Mesenchymal stem cell (in vitro differentiated cells and primary cell): ENCODE data around the gene MRPL42.

ENCODE experiments used
- DNase-seq: peaks from one replicate; pipeline ENCODE4 v3.0.0-alpha.2; 2013
- H2AFZ ChIP-seq: one replicate; pipeline ENCODE4 v1.6.1; 2013; ENCODE audit warnings: low read depth, mild to moderate bottlenecking, control low read depth, inconsistent platforms, low read length, moderate library complexity
- H2AK5ac ChIP-seq: 2 replicates; pipeline ENCODE4 v1.6.1; 2013; ENCODE audit warnings: low read length, moderate library complexity, mild to moderate bottlenecking, inconsistent platforms; ENCODE audit not compliant: severe bottlenecking
- H2BK120ac ChIP-seq: one replicate; pipeline ENCODE4 v1.6.1; 2013; ENCODE audit warnings: low read depth, mild to moderate bottlenecking, inconsistent platforms, low read length, moderate library complexity
- H2BK12ac ChIP-seq, 2 experiments: one replicate each; pipeline ENCODE4 v1.6.1; 2013; ENCODE audit warnings: inconsistent platforms in 2 of 2, low read length in 2 of 2, mild to moderate bottlenecking in 2 of 2, moderate library complexity in 2 of 2, control low read depth in 1 of 2
- H2BK15ac ChIP-seq: one replicate; pipeline ENCODE4 v1.6.1; 2013; ENCODE audit warnings: mild to moderate bottlenecking, low read depth, inconsistent platforms; ENCODE audit not compliant: poor library complexity, severe bottlenecking
- H2BK5ac ChIP-seq: 2 replicates; pipeline ENCODE4 v1.6.1; 2013; ENCODE audit warnings: low read depth, mild to moderate bottlenecking, low read length, control low read depth, inconsistent platforms; ENCODE audit not compliant: poor library complexity, severe bottlenecking
- H3K14ac ChIP-seq, 2 experiments: one replicate each; pipeline ENCODE4 v1.6.1; 2013; ENCODE audit warnings: inconsistent platforms in 2 of 2, low read length in 2 of 2, control low read depth in 1 of 2, mild to moderate bottlenecking in 1 of 2, moderate library complexity in 1 of 2
- H3K18ac ChIP-seq, 2 experiments: one replicate each; pipeline ENCODE4 v1.6.1; 2013; ENCODE audit warnings: inconsistent platforms in 2 of 2, low read length in 2 of 2, control low read depth in 1 of 2, low read depth in 1 of 2, mild to moderate bottlenecking in 1 of 2
- H3K23ac ChIP-seq, 2 experiments: one replicate each; pipeline ENCODE4 v1.6.1; 2013; ENCODE audit warnings: inconsistent platforms in 2 of 2, low read length in 2 of 2, mild to moderate bottlenecking in 2 of 2, moderate library complexity in 2 of 2, control low read depth in 1 of 2
- H3K27ac ChIP-seq: 2 replicates; pipeline ENCODE4 v1.5.1; 2013; ENCODE audit warnings: mild to moderate bottlenecking, moderate library complexity, low read length, control low read depth, inconsistent platforms; ENCODE audit not compliant: poor library complexity, severe bottlenecking
- H3K27me3 ChIP-seq, 2 experiments: 2 replicates each; pipeline versions ENCODE4 v1.6.1 to v1.7.0; 2013; ENCODE audit warnings: low read length in 2 of 2, mild to moderate bottlenecking in 2 of 2, moderate library complexity in 2 of 2, control low read depth in 1 of 2, inconsistent platforms in 1 of 2; ENCODE audit not compliant: control insufficient read depth in 1 of 2, insufficient read depth in 1 of 2
- H3K36me3 ChIP-seq, 2 experiments: 2 replicates each; pipeline versions ENCODE4 v1.6.1 to v1.7.0; 2013; ENCODE audit warnings: low read length in 2 of 2, control low read depth in 1 of 2, inconsistent platforms in 1 of 2, low read depth in 1 of 2, mild to moderate bottlenecking in 1 of 2; ENCODE audit not compliant: insufficient read depth in 2 of 2, control insufficient read depth in 1 of 2
- H3K4ac ChIP-seq, 2 experiments: one replicate each; pipeline ENCODE4 v1.6.1; 2013; ENCODE audit warnings: inconsistent platforms in 2 of 2, low read length in 2 of 2, mild to moderate bottlenecking in 2 of 2, moderate library complexity in 2 of 2, control low read depth in 1 of 2, low read depth in 1 of 2
- H3K4me1 ChIP-seq: 2 replicates; pipeline ENCODE4 v1.6.1; 2013; ENCODE audit warnings: low read depth, low read length, control low read depth; ENCODE audit not compliant: control insufficient read depth, insufficient read depth
- H3K4me2 ChIP-seq: 2 replicates; pipeline ENCODE4 v1.6.1; 2013; ENCODE audit warnings: low read length, mild to moderate bottlenecking, inconsistent platforms; ENCODE audit not compliant: poor library complexity, severe bottlenecking
- H3K4me3 ChIP-seq, 2 experiments: 2 replicates each; pipeline versions ENCODE4 v1.5.1 to v1.7.0; 2013; ENCODE audit warnings: low read length in 2 of 2, mild to moderate bottlenecking in 2 of 2, control low read depth in 1 of 2, low read depth in 1 of 2; ENCODE audit not compliant: insufficient read depth in 1 of 2
- H3K79me1 ChIP-seq: replicated peaks from 2 replicates; pipeline ENCODE4 v1.6.1; 2013; ENCODE audit warnings: mild to moderate bottlenecking, control low read depth, low read length, inconsistent platforms; ENCODE audit not compliant: poor library complexity, severe bottlenecking
- H3K9ac ChIP-seq: 2 replicates; pipeline ENCODE4 v1.7.0; 2013; ENCODE audit warnings: mild to moderate bottlenecking, low read length, moderate library complexity
- H3K9me3 ChIP-seq: 2 replicates; pipeline ENCODE4 v1.7.0; 2013; ENCODE audit warnings: mild to moderate bottlenecking, low read length; ENCODE audit not compliant: control insufficient read depth
- H4K8ac ChIP-seq: one replicate; pipeline ENCODE4 v1.6.1; 2013; ENCODE audit warnings: inconsistent platforms, mild to moderate bottlenecking, low read length, moderate library complexity
- H4K91ac ChIP-seq: one replicate; pipeline ENCODE4 v1.6.1; 2013; ENCODE audit warnings: mild to moderate bottlenecking, low read length, inconsistent platforms
- WGBS: methylation state at CpG from one replicate; pipeline ENCODE4 v1.1.7; 2013; ENCODE audit warnings: mixed read lengths; 5-methylcytosine and 5-hydroxymethylcytosine counted together

Gene MRPL42

GRCh38 chr12:93441617-93442410 lies 25.5 kb upstream of the MRPL42 start, which contains the start of gene UBE2N:
TSS of gene UBE2N (minus strand) at chr12:93441947. CDS start at chr12:93441884, 63 bp downstream.
- H2AK5ac ChIP-seq = no peak within 1 kb of the TSS
- H3K4me1 ChIP-seq = peaks cover 5% of the 10 kb centered on the region
- peak within 1 kb of the TSS; percentile 97 for H3K9ac ChIP-seq
- H3K27me3 ChIP-seq = no peaks in the 10 kb centered on the region
- H3K9me3 ChIP-seq = no peaks in the 10 kb centered on the region
- H3K79me1 ChIP-seq = no peaks in the 10 kb centered on the region
- peak within 1 kb of the TSS; percentile 99 for H2BK5ac ChIP-seq
- H3K14ac ChIP-seq = peak within 1 kb of the TSS; percentile 87 to 91
- peak within 1 kb of the TSS; percentile 73 to 85 for H3K4ac ChIP-seq
- DNase-seq = peak; percentile 95
- WGBS = under 1% methylated on average over 101 of the region's 105 CpGs
- H4K8ac ChIP-seq = peak within 1 kb of the TSS; percentile 98
- peak within 1 kb of the TSS; percentile 80 for H2AFZ ChIP-seq
- peak within 1 kb of the TSS; percentile 23 to 66 for H3K23ac ChIP-seq
- peak within 1 kb of the TSS; percentile 93 for H2BK120ac ChIP-seq
- peak within 1 kb of the TSS; percentile 87 for H2BK15ac ChIP-seq
- H3K4me3 ChIP-seq = peak within 1 kb of the TSS; percentile 99
- H3K4me2 ChIP-seq = peak within 1 kb of the TSS; percentile 78
- H3K36me3 ChIP-seq = no peaks in the 10 kb centered on the region
- peak within 1 kb of the TSS; percentile 96 to 100 for H3K18ac ChIP-seq
- H3K27ac ChIP-seq = peak within 1 kb of the TSS; percentile 74
- peak within 1 kb of the TSS in 1 of 2 experiments; percentile 10 for H2BK12ac ChIP-seq
- peak within 1 kb of the TSS; percentile 97 for H4K91ac ChIP-seq

GRCh38 chr12:93442411-93443340 lies 24.6 kb upstream of the MRPL42 start:
- Histone ChIP-seq H3K4ac (no peak overlapping the region), H3K4me1 (peaks cover 4% of the 10 kb centered on the region), H3K4me3 (peak overlapping the region; percentile 72 to 99), H3K36me3 (no peaks in the 10 kb centered on the region), H3K79me1 (no peaks in the 10 kb centered on the region), H2BK15ac (no peak overlapping the region), H3K27me3 (no peaks in the 10 kb centered on the region), H4K91ac (peak overlapping the region; percentile 66), H2AK5ac (no peak overlapping the region), H3K27ac (peak overlapping the region; percentile 74), H3K18ac (peak overlapping the region; percentile 13 to 78), H3K14ac (no peak overlapping the region), H2BK5ac (no peak overlapping the region), H3K4me2 (peak overlapping the region; percentile 72), H3K23ac (peak overlapping the region in 1 of 2 experiments; percentile 66), H2BK12ac (no peak overlapping the region), H4K8ac (peak overlapping the region; percentile 92), H2AFZ (peak overlapping the region; percentile 80), H3K9me3 (no peaks in the 10 kb centered on the region), H2BK120ac (no peak overlapping the region), H3K9ac (peak overlapping the region; percentile 97)
- peak; percentile 30 for DNase-seq
- 4% methylated on average over 17 of the region's 19 CpGs for WGBS

- H2AK5ac ChIP-seq = no peak overlapping the region
- no peak overlapping the region for H3K14ac ChIP-seq
- H2BK15ac ChIP-seq = no peak overlapping the region
- no peak overlapping the region for H2BK12ac ChIP-seq
- H3K79me1 ChIP-seq = no peaks in the 10 kb centered on the region
- no peak overlapping the region for H3K4me3 ChIP-seq
- H4K8ac ChIP-seq = no peak overlapping the region
- DNase-seq = no peak
- H2AFZ ChIP-seq = no peak overlapping the region
- H3K27ac ChIP-seq = no peak overlapping the region
- H3K27me3 ChIP-seq = no peaks in the 10 kb centered on the region
- WGBS = 93% methylated on average over 4 of the region's 4 CpGs
- no peak overlapping the region for H3K18ac ChIP-seq
- no peak overlapping the region for H4K91ac ChIP-seq
- H2BK5ac ChIP-seq = no peak overlapping the region
- H3K9me3 ChIP-seq = no peaks in the 10 kb centered on the region
- no peak overlapping the region for H2BK120ac ChIP-seq
- no peak overlapping the region for H3K23ac ChIP-seq
- peaks cover 4% of the 10 kb centered on the region for H3K4me1 ChIP-seq
- no peak overlapping the region for H3K4ac ChIP-seq
- H3K4me2 ChIP-seq = no peak overlapping the region
- H3K9ac ChIP-seq = no peak overlapping the region
- H3K36me3 ChIP-seq = no peaks in the 10 kb centered on the region
Observed at GRCh38 chr12:93443576-93443975, 23.7 kb upstream of the MRPL42 start.
